DMS79 (cell line): ENCODE results near the gene BTF3.
"Not testable (repeated sequence)": the region's sequence is repeated elsewhere in the genome, so short reads cannot be mapped to it uniquely, and the experiment has no call there.

ENCODE experiments used
- DNase-seq: peaks from one replicate; lab custom pipeline; 2025; lab: John Stamatoyannopoulos, UW

BTF3 gene

GRCh38 chr5:73486119-73486899, 11.9 kb upstream of the BTF3 start:
- DNase-seq, result no peak

GRCh38 chr5:73487257-73487656, 11.0 kb upstream of the BTF3 start:
- DNase-seq, result not testable (repeated sequence)

- no peak for DNase-seq
Measured at GRCh38 chr5:73487815-73488214, 10.4 kb upstream of the BTF3 start.

GRCh38 chr5:73488806-73489205, 9.4 kb upstream of the BTF3 start:
- no peak for DNase-seq

GRCh38 chr5:73490088-73490487, 8.2 kb upstream of the BTF3 start:
- no peak for DNase-seq

- no peak for DNase-seq
Measured at GRCh38 chr5:73491155-73491554, 7.1 kb upstream of the BTF3 start.

- DNase-seq, result no peak
Measured at GRCh38 chr5:73493421-73493820, 4.8 kb upstream of the BTF3 start.

- no peak for DNase-seq
Measured at GRCh38 chr5:73494721-73495120, 3.5 kb upstream of the BTF3 start.

- DNase-seq, result no peak
Measured at GRCh38 chr5:73495772-73496335, 2.4 kb upstream of the BTF3 start.

GRCh38 chr5:73496984-73497457, 1.2 kb upstream of the BTF3 start:
- DNase-seq, result peak; percentile 6

- no peak for DNase-seq
Measured at GRCh38 chr5:73497497-73498056, 665 bp upstream of the BTF3 start.

- DNase-seq, result no peak
Measured at GRCh38 chr5:73499187-73499586, 945 bp downstream of the BTF3 start.

GRCh38 chr5:73499756-73500155, 1.5 kb downstream of the BTF3 start:
- DNase-seq, result no peak

- no peak for DNase-seq
Measured at GRCh38 chr5:73501406-73501805, 3.2 kb downstream of the BTF3 start.

- no peak for DNase-seq
Measured at GRCh38 chr5:73506459-73506955, 8.3 kb downstream of the BTF3 start.

- DNase-seq, result peak; percentile 6
Measured at GRCh38 chr5:73507062-73507461, 8.8 kb downstream of the BTF3 start.

GRCh38 chr5:73508521-73508920, 10.3 kb downstream of the BTF3 start:
- DNase-seq, result not testable (repeated sequence)

- no peak for DNase-seq
Measured at GRCh38 chr5:73513996-73514395, 15.8 kb downstream of the BTF3 start.

- peak; percentile 61 for DNase-seq
Measured at GRCh38 chr5:73514418-73514817, 16.2 kb downstream of the BTF3 start.

GRCh38 chr5:73515232-73515631, 17.0 kb downstream of the BTF3 start:
- peak; percentile 89 for DNase-seq

GRCh38 chr5:73519531-73520283, 21.5 kb downstream of the BTF3 start:
- DNase-seq, result peak; percentile 49

- no peak for DNase-seq
Measured at GRCh38 chr5:73522989-73523388, 24.7 kb downstream of the BTF3 start.
